Fibroblast of lung (primary cell): ENCODE results near the gene TNK1. TPM values are rescaled to one million over a fixed set of nuclear protein-coding genes. Genes with fewer than 3 reads are reported as not detected.

ENCODE experiments used
- DNase-seq, 2 donors: peaks; one replicate each; pipeline versions ENCODE4 v3.0.0 to v3.0.0-alpha.2; 2010; ENCODE audit warnings: low read depth in 2 of 2
- H2AFZ ChIP-seq: 2 replicates; pipeline ENCODE4 v1.5.1; 2012; ENCODE audit warnings: low read length, control low read depth, inconsistent platforms
- H3K27ac ChIP-seq: 2 replicates; pipeline ENCODE4 v1.5.1; 2011; ENCODE audit warnings: low read length, control low read depth; ENCODE audit not compliant: insufficient read depth
- H3K27me3 ChIP-seq: 2 replicates; pipeline ENCODE4 v1.5.1; 2011; ENCODE audit warnings: mild to moderate bottlenecking, low read length; ENCODE audit not compliant: control insufficient read depth, insufficient read depth
- H3K36me3 ChIP-seq: 2 replicates; pipeline ENCODE4 v1.5.1; 2011; ENCODE audit warnings: low read length; ENCODE audit not compliant: control insufficient read depth, insufficient read depth
- H3K4me1 ChIP-seq: 2 replicates; pipeline ENCODE4 v1.5.1; 2011; ENCODE audit warnings: low read length; ENCODE audit not compliant: control insufficient read depth, insufficient read depth; ENCODE audit errors: extremely low read depth
- H3K4me2 ChIP-seq: 2 replicates; pipeline ENCODE4 v1.5.1; 2011; ENCODE audit warnings: low read length, control low read depth; ENCODE audit not compliant: insufficient read depth; ENCODE audit errors: extremely low read depth
- H3K4me3 ChIP-seq, 4 experiments: fragments of 200-600 bp in 1 of 4; sonication (generic) in 1 of 4; replicated peaks in 1 of 4; 2 replicates each; pipeline ENCODE4 v1.5.1; 2011 to 2016; ENCODE audit warnings: low read length in 4 of 4, low read depth in 3 of 4, mild to moderate bottlenecking in 3 of 4, control low read depth in 2 of 4, inconsistent platforms in 1 of 4, mixed read lengths in 1 of 4; ENCODE audit not compliant: insufficient read depth in 1 of 4; ENCODE audit errors: control extremely low read depth in 1 of 4
- H3K79me2 ChIP-seq: 2 replicates; pipeline ENCODE4 v1.5.1; 2012; ENCODE audit warnings: mild to moderate bottlenecking, low read length, inconsistent platforms; ENCODE audit not compliant: control insufficient read depth, insufficient read depth
- H3K9ac ChIP-seq: 2 replicates; pipeline ENCODE4 v1.5.1; 2011; ENCODE audit warnings: mild to moderate bottlenecking, low read length, control low read depth; ENCODE audit not compliant: insufficient read depth
- H3K9me3 ChIP-seq: 2 replicates; pipeline ENCODE4 v1.5.1; 2012; ENCODE audit warnings: low read depth, low read length; ENCODE audit not compliant: control insufficient read depth, insufficient read depth
- H4K20me1 ChIP-seq: 2 replicates; pipeline ENCODE4 v1.5.1; 2011; ENCODE audit warnings: low read length; ENCODE audit not compliant: control insufficient read depth, insufficient read depth; ENCODE audit errors: extremely low read depth
- CTCF ChIP-seq, 2 donors: IDR thresholded peaks in 1 of 2; conservative IDR thresholded peaks in 1 of 2; 1 replicate in 1 of 2; 2 replicates in 1 of 2; pipeline ENCODE4 v1.5.1; 2011 to 2012; ENCODE audit warnings: low read length in 2 of 2, control low read depth in 1 of 2, inconsistent platforms in 1 of 2, low read depth in 1 of 2, mild to moderate bottlenecking in 1 of 2
- EZH2 ChIP-seq: IDR thresholded peaks from 2 replicates; pipeline ENCODE4 v1.5.1; 2012; ENCODE audit warnings: low read length, control low read depth, mild to moderate bottlenecking; ENCODE audit errors: missing control alignments
- polyA plus RNA-seq, 2 donors: library from polyadenylated mRNA; depleted of rRNA in 1 of 2; stranded (reverse) in 1 of 2; unstranded in 1 of 2; fragments of >200 nt; gene quantifications; 2 replicates each; pipeline ENCODE4 v1.2.1, GENCODE V29; 2011 to 2012; ENCODE audit warnings: missing spikeins in 1 of 2
- total RNA-seq: library from RNA; depleted of rRNA; stranded (reverse); fragments of >200 nt; gene quantifications from 2 replicates; pipeline ENCODE4 v1.2.1, GENCODE V29; 2014

Gene TNK1
- total and polyA plus RNA-seq, 2 donors (not counting 1 experiment from before 2014, with no cell fraction given): 0.15 to 0.66 TPM

GRCh38 chr17:7392696-7393612, 12.1 kb downstream of the TNK1 start:
- no peaks in the 10 kb centered on the region for H4K20me1 ChIP-seq
- DNase-seq: no peak

GRCh38 chr17:7393613-7394451, 12.9 kb downstream of the TNK1 start:
- Histone ChIP-seq H3K9ac (peak overlapping the region; percentile 80), H3K4me3 (peak overlapping the region; percentile 54 to 96 (median 80)), H4K20me1 (no peaks in the 10 kb centered on the region), H3K36me3 (peaks cover 15% of the 10 kb centered on the region), H3K27ac (peak overlapping the region; percentile 90), H3K79me2 (no peaks in the 10 kb centered on the region), H3K9me3 (no peaks in the 10 kb centered on the region), H3K4me2 (peak overlapping the region; percentile 92), H2AFZ (peak overlapping the region; percentile 15), H3K27me3 (no peaks in the 10 kb centered on the region), H3K4me1 (peaks cover 3% of the 10 kb centered on the region)
- TF ChIP-seq CTCF (conservative IDR thresholded peaks at IDR 0.05 in 1 of 2, IDR thresholded peaks at IDR 0.05 in 1 of 2; ENCODE audit: low read depth in 1 of 2, low read length in 2 of 2) (peak in 1 of 2 donors; percentile 5), EZH2 (no peak)
- no peak for DNase-seq

More at GRCh38 chr17:7392696-7393612, 12.1 kb downstream of the TNK1 start:
- H3K27me3 ChIP-seq: no peaks in the 10 kb centered on the region
- TF ChIP-seq CTCF (conservative IDR thresholded peaks at IDR 0.05 in 1 of 2, IDR thresholded peaks at IDR 0.05 in 1 of 2; ENCODE audit: low read depth in 1 of 2, low read length in 2 of 2) (no peak), EZH2 (no peak)
- H3K4me2 ChIP-seq: peak overlapping the region; percentile 92
- no peak overlapping the region for H2AFZ ChIP-seq
- peaks cover 15% of the 10 kb centered on the region for H3K36me3 ChIP-seq
- no peaks in the 10 kb centered on the region for H3K79me2 ChIP-seq
- H3K27ac ChIP-seq: no peak overlapping the region
- peaks cover 3% of the 10 kb centered on the region for H3K4me1 ChIP-seq
- H3K9me3 ChIP-seq: no peaks in the 10 kb centered on the region
- H3K9ac ChIP-seq: peak overlapping the region; percentile 80
- H3K4me3 ChIP-seq: peak overlapping the region; percentile 54 to 96 (median 80)
